HG03469 (cell line): Measurements from ENCODE around the gene INSYN1.
"Not testable (repeated sequence)": the region's sequence is repeated elsewhere in the genome, so short reads cannot be mapped to it uniquely, and the experiment has no call there.

Experiments
- ATAC-seq: cut with Tn5 transposase; IDR thresholded peaks from one replicate; pipeline ENCODE4 v1.9.1; 2021; ENCODE audit warnings: mild to moderate bottlenecking, moderate library complexity, moderate number of reproducible peaks; ENCODE audit not compliant: unreplicated experiment

Gene INSYN1

DNA sequence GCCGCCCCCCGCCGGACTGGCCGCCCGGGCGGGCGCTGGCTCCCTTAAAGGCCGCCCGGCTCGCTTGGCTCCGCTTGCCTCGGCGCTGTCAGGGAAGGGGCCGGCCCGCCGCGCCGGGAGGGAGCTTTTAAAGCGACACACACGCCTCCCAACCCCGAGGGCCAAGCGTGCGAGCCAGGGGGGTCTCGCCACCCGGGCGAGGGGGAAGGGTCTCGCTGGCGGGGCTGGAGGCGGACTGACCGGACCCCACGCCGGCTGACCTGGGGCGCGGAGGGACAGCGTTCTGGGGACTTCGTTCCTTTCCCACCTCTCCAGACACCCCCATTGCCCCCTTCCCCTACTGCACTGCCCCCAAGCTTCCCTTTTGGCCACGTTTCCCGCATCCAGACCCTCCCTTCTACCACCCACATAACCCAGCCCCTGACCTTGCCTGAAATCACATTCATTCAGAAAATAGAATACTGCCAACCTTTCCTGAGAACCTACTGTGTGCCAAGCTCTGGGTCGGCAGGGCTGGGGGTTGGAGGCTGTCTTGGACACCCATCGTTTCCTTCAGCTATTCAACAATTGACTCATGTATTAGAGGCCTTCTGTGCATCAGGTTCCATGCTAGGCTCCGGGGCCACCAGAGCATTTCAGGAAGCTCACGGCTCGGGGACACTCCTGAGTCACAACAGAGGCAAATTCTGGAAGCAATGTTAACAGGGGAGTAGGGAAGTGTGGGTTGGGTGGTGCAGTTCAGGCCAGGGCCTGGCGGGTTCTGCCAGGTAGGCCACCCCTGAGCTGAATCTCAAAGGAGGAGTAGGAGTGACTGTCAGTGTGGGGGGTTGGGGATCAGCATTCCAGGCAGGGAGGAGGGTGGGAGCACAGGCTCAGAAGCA is at the start of gene INSYN1:
INSYN1 (minus strand) TSS at position 102 of the 881 bp plus-strand sequence. CDS start 2,221 bp downstream, outside the sequence.
- no peak for ATAC-seq

DNA sequence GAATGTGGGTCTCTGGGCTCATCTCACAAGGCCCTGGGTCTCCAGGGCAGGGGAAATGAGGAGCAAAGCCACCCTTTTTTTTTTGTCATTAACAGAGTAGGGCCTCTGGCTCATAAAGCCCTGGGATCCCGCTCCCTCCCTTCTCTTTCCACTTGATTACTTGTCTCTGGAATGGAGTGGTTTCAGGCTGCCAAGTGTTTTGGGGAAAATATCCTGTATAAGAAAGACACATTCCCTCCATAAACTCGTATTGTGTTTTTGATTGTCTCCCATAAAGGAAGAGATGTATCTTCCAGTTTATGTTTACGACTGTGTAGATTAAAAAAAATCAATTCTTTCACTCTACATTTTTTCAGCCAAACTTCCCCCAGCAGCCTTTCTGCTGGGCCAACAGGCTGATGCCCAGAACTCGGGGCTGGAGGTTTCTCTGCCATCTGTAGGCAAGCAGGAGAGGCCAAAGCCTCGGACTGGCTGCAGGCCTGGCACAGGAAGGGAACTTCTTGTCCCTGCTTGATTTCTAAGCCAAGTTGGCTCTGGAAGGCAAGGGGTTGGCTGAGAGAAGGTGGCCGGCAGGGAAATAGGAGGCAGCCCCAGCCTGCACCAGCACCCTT is 49.4 kb upstream of the INSYN1 start:
- no peak for ATAC-seq

- ATAC-seq: no peak
Measured at GRCh38 chr15:73800662-73801345, 47.7 kb upstream of the INSYN1 start.

GRCh38 chr15:73799466-73799865 is 46.3 kb upstream of the INSYN1 start:
- ATAC-seq: no peak

DNA sequence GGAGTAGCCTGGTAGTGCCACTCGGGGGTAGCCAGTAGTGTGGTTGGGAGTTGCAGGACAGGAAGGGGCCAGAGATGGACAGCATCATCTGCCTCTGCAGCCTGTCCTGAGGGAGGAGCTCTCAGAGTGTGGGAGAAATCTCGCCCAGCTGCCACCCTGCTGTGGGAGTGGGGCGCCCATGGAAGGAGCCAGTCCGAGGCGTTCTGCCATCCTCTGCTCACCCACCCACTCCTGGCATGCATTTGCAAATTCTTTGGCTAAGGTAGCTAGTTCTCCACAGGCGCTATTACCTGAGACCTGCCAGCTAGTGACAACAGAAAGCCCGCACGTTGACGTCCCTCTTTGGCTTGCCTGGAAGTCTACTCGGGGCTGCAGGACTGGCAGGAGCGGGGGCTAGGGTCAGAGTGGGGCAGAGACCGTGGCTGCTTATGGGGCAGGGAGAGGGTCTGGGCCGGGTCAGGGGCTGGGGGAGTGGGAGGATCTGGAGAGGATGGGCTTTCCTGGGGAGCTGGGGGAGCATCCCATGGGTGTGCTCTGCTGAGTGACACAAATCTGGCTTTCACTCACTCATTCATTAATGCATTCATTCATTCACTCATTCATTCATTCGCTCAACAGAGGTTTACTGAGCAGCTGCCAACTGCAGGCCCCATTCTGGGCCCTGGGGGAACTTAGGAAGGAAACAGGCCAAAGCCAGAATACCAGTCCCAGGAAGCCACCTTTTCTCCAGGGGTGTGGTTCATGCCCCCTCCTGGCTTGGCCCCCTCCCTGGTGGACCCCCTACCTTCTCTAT is 44.4 kb upstream of the INSYN1 start:
- no peak for ATAC-seq

- ATAC-seq: no peak
Measured at GRCh38 chr15:73796331-73796831, 43.2 kb upstream of the INSYN1 start.

- no peak for ATAC-seq
Measured at GRCh38 chr15:73794443-73795133, 41.4 kb upstream of the INSYN1 start.

- not testable (repeated sequence) for ATAC-seq
Measured at GRCh38 chr15:73792899-73793541, 39.9 kb upstream of the INSYN1 start.

DNA sequence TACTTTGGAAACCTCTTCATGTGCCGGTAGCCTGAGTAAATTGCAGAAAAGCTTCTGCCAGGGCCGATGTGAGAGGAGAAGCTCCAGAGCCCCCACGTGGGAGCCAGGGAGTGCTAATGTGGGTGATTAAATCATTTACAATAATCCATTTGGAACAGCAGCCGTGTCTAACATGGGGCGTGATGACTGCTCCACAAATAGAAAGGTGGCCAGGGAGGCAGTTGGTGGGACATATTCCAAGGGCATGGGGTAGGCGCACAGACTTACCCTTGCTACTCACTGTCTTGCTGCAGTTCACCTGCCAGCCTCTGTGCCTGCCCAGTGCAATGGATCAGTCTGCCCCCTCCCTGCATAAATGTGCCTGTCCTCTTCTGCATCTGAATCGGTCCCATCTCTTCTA is 39.3 kb upstream of the INSYN1 start:
- ATAC-seq: no peak

DNA sequence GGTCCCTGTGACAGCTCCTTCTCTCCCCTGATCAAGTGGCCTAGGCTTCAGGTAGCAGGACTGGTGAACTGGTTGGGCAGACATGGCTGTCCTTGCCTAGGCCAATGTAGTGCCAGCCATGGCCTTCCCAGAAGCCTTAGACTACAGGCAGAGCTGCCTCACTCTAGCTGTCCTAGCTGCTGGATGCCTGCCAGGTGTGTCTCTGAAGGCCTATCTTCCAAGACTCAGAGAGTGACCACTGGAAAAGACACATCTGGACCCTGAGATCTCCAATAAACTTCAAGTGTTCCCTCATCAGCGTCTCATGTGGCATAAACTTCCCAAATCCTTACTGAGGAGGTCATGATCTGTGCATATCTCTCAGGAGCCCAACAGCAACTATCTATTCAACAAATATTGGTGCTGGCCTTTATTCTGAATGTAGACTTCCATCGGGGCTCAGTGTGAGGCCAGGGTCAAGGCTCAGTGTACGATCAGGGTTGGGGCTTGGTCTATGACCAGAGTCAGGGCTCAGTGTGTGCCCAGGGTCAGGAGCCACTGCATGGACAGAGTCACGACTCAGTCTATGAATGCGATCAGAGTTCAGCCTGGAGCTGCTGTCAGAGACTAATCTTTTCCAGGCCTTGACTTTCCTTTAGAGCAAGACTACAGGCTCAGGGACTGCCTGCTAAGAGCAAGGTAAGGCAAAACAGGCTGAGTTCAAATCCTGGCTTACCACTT is 36.5 kb upstream of the INSYN1 start:
- no peak for ATAC-seq

GRCh38 chr15:73787621-73788020 is 34.5 kb upstream of the INSYN1 start:
- ATAC-seq: no peak

DNA sequence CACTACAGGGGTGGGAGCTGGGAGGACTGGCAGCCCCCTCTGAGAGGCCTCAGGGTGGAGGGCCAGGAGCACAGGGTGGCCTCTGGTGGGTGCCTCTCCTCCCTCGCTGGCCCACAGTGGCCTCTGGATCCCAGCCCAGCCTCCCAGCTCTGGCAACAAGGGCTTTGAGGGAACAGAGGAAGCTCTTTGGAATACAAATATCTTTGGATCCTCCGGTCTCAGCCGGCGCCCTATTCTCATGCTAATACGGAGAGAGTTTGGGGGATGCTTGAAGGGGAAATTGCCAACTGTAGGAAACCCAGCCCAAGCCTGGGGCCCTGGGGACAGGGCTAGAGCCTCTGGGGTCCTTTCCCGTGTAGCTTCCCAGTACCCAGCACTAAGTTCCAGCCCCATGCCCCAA is 33.4 kb upstream of the INSYN1 start:
- ATAC-seq: no peak

DNA sequence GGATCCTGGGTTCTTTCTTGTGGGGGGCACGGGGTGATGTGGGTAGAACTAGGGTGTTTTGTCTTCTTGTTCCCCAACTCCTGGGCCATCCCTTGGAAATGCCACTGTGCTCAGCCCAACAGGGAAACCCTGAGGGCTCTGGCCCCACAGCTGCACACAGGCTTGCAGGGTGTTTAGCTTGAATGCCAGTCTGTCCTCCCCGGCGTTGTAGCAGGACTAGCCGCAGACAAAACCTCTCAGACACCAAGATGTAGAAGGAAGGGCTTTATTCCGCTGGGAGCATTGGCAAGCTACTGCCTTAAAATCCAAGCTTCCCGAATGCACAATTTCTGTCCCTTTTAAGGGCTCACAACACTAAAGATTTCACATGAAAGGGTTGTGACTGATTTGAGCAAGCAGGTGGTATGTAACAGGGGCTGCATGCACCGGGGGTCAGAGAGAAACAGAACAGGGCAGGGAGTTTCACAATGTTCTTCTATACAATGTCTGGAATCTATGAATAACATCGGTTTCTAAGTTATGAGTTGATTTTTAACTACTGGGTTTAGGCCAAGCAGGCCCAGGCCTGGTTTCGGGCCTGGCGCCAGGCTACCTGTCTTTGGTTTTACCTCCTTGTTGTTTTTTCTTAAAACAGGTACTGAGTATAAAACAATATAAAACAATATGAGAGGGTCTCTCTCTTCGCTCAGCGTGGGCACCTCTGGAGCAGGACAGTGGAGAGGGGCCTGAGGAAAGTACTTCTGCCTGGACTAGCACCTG is 32.3 kb upstream of the INSYN1 start:
- not testable (repeated sequence) for ATAC-seq

GRCh38 chr15:73784291-73784690 is 31.1 kb upstream of the INSYN1 start:
- ATAC-seq: no peak

DNA sequence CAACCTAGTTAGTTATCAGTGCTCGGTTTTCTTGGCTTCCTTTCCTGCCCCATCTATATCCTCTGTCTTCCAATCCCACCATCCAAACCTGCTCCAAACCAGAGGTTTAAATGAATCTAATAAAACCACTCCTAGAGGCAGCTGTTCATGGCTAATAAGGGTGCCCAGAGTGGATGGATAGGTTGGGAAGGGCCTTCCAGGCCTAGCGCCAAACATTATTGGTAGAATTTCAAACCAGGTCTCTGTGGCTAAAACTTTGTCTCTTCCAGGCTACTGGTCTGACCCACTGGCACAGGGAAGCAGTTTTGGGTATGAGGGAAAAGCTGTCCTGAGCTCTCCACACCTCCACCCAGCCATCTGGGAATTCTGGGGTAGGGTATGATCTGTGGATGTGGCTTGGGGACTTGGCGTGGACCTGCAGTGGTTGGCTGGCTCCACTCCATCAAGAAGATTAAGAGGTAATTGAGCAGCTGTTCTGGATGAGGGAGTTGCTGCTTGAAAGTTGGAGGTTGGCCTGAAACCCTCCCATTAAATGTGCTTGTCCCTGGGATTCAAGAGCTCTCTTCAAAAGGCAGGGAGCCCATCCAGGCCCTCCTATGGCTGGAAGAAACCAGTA is 29.3 kb upstream of the INSYN1 start:
- no peak for ATAC-seq

- no peak for ATAC-seq
Measured at GRCh38 chr15:73781038-73781925, 28.1 kb upstream of the INSYN1 start.

- no peak for ATAC-seq
Measured at GRCh38 chr15:73779974-73780373, 26.8 kb upstream of the INSYN1 start.
